Islet precursor cell (in vitro differentiated cells): ENCODE data around the gene FANCC.
"Not testable (repeated sequence)": the region's sequence is repeated elsewhere in the genome, so short reads cannot be mapped to it uniquely, and the experiment has no call there.

ENCODE experiments used
- DNase-seq: peaks from one replicate; pipeline ENCODE4 v3.0.0-alpha.2; 2018

Gene FANCC

DNA sequence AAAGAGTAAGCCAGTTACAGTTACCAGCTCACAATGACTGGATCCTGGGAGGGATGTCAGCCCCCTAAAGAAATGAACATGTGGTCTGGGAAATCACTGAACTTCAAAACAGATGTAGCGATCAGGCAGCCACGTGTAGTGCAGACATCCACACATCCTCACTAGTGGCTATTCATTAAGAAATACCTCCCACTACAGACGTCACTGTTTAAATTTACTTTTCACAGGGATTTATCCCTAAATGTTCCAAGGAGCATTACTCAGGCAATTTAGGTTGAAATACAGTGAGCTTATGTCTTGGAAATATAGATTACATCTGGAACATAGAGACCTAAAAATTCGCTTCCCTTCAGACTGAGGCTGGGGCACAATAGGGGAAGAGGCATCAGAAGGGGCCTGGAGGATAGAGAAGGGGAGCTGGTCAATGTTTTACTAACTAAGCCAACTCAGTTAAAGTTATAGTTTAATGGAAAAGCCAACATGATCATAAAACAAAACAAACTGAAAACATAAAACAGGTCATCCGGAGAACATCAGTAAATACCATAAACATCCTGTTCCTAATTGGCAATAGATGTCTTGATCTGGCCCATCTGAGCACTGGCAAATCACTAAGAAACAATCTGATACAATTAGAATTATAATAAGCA, 92.3 kb downstream of the FANCC start:
- no peak for DNase-seq

DNA sequence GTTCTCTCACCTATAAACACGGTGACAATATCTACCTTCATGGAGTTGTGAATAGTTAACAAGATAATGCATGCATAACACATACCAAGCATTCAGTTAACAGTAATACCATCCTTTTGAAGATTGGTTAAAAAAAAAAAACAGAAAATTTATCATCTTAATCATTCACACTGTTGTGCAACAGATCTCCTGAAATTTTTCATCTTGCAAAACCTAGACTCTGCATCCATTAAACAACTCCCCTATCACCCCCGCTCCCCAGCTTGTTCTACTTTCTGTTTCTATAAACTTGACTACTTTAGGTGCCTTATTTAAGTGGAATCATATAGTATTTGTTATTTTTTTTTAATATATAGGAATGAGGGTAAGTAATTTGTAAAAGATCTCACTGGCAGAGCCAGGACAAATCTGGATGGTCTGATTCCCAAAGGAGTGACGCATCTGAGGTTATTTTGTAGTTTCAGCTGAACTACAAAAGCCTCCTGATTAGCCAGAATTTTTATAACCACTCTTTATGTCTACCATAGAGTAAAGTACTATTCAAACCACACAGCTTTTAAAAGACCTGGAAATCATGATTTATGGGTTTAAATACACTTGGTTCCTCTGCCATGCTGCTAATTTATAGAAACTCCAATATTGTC, 93.0 kb downstream of the FANCC start:
- no peak for DNase-seq

DNA sequence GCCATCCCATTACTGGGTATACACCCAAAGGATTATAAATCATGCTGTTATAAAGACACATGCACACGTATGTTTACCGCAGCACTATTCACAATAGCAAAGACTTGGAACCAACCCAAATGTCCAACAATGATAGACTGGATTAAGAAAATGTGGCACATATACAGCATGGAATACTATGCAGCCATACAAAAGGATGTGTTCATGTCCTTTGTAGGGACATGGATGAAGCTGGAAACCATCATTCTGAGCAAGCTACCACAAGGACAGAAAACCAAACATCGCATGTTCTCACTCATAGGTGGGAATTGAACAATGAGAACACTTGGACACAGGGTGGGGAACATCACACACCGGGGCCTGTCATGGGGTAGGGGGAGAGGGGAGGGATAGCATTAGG, 97.2 kb downstream of the FANCC start:
- DNase-seq: not testable (repeated sequence)

DNA sequence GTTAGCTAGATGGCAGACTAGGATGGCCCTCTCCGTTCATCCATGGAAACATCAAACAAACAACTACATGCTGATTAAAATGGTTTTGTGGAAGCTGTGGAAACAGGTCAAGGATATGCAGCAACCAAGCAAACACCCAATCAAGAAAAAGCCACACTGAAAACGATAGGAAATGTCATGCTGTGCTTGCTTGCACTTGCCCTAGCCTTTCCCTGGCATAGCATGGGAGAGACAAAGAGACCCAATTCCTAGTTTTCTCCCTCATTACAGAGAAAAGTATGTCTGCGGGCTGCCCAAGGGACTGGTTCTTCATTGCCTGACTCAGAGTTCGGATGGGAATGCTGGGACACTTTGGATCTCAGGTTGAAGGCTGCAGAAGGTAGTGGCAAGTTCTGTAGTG, 98.7 kb downstream of the FANCC start:
- DNase-seq: no peak

DNA sequence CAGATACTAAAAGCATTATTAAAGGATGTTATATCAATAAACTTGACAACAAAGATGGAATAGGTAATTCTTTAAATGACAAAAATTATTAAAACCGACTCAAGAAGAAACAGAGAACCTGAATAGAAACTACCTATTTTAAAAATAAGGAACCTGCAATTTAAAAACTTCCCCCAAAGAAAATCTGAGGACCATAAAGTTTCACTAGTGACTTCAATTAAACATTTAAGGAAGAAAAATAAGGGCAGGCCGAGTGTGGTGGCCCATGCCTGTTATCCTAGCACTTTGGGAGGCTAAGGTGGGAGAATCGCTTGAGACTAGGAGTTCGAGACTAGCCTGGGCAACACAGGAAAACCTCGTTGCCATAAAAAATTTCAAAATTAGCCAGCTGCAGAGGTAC, 99.6 kb downstream of the FANCC start:
- DNase-seq: no peak

DNA sequence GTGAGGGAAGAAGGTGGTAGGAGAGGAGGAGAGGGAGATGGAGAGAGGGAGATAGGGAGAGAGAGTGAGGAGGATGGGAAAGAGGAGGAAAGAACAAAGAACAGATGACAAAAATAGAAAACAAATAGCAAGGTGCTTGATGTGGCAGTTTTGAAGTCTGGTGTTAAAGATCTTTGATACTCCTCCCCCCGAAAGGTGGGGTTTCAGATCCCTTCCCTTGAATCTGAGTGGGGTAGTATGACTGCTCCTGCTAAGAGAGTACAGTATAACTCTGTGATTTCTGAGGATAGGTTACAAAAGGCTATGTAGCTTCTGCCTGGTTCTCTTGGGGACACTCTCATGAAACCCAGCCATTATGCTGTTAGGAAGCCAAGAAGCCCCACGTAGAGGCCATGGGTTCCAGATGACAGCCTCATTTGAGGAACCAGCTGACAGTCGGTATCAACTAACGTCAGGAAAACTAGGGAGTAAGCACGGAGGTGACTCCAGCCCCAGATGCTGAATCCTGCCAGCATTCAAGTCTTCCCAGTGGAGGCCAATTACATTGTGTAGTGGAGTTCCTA, 102.1 kb downstream of the FANCC start:
- DNase-seq: no peak

DNA sequence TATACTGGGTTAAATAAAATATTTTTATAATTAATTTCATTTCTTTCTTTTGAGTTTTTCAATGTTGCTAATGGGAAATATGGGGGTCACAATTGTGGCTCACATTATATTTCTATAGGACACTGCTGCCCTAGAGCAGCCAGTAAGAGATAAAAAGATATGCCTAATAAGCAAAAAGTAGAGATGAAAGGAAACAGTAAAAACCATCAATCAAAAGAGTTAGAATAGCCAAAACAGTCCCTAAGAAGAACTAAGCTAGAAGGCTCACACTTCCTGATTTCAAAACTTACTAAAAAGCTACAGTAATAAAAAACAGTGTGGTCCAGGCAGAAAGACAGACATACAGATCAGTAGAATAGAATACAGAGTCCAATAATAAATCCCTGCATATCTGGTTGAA, 104.4 kb downstream of the FANCC start:
- no peak for DNase-seq

DNA sequence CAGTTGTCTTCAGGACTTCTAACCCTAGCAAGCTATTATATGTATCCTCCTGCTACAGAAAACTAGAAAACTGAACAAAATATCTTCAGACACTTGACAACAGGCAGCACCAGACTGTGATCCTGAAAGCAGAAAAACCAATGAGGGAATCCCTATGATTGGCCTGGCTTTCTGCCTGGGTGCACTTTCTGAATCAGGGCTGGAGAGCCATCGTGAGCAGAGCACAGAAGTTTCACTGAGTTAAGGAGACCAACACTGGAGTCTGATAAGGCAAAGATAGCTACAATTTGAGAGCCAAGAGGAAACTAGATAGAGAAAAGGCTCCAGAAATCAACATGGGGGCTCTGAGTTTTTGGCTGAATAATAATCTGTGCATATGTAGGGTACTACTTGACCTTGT, 106.5 kb downstream of the FANCC start:
- DNase-seq: no peak

DNA sequence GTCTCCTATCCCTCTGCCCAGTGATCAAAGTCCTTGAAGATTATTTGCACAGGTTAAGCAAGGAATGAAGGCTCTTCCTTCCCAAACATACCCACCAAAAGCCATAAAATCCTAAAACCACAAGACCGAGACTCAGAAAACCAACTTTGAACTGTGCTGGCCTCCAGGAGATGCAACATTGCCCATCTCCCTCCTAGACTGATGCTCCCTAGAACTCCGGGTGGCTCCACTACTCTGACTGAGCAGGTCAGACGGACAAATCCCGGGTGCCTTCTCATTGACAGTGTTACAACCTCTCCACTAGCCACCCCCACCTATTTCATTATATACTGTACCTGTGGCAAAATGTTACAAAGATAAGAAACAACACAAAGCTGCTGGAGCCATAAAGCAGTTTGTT, 110.1 kb downstream of the FANCC start:
- no peak for DNase-seq

DNA sequence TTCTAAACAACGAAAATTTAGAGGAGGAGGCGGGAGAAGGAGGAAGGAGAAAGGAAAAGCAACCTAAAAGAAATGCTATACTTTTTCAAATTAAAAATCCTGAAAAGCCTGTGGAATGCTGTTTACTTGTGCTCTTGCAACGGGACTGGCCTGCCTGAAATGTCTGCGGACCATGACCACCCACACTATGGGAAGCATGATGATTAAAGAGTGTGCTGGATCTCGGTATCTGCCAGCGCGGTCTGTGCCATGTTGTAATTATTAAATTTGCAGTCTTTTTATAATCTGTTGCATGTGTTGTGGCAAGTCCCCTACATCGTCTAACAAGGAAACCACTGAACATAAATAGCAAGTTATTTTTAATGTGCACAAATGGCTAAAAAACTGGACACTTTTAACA, 111.4 kb downstream of the FANCC start:
- DNase-seq: no peak

DNA sequence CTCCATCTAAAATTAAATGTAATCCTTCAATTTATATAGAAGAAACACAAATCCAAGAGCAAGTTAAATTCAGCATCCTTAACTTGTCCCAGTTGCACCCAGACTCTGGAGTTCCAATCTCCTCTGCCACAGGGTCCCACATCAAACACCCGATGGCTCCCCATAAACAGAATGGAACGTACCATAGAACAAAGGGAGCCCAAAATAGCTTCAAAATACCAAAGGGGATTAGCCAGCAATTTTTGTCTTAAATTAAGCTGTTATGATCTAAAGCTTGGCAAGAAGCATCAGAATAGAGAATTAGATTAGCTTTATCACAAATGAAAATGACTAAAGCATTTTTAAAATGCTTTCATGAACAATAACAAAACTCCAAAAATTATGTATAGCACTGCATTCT, 112.8 kb downstream of the FANCC start:
- no peak for DNase-seq

DNA sequence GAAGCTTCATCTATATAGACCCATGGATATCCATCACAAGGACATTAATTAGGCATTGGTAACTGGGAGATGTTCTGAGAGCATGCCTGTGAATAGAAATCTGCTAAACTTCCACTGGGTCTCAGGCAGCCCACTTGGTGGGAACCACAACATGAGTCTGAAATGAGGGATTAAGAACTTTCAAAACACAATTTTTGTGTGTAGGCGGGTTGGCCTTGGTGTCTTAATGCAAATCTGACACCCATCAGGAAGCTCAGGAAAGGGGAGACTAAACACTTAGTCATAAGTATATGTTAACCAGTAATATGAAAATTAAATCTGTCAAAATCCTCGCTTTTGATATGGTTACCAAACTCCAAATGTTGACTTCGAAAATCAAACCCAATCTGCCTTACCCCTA, 113.2 kb downstream of the FANCC start:
- no peak for DNase-seq

DNA sequence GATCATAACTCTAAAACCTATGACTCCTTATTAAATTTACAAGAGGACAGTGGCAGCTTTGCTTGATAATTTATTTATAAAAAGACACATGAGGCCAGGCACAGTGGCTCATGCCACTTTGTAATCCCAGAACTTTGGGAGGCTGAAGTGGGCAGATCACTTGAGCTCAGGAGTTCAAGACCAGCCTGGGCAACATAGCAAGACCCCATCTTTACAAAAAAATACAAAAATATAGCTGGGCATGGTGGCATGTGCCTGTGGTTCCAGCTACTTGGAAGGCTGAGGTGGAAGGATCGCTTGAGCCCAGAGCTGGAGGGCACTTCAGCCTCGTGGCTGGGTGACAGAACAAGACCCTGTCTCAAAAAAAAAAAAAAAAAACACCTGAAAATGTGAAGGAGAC, 114.5 kb downstream of the FANCC start:
- not testable (repeated sequence) for DNase-seq

DNA sequence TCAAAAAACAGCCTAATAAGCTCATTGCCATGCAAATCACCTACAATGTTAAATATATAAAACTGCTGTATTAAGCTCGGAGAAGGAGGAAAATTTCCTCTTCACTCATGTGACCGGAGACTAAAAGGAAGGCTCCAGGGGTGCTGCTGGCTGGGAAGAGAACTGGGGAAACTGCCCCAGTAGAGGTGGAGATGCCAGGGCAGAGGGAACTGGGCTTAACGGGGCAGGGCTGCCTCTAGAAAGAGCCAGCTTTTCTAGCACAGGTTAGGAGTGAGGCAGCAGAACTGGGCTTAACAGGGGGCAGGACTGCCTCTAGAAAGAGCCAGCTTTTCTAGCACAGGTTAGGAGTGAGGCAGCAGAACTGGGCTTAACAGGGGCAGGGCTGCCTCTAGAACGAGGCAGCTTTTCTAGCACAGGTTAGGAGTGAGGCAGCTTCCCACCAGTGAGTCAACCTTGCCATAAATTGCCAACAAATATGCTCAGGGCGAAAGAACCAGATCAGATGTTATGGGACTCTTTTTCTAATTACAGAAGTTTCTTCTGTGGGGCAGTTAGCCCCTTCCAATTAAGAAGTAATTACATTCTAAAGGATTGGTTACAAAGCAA, 115.3 kb downstream of the FANCC start:
- DNase-seq: no peak

DNA sequence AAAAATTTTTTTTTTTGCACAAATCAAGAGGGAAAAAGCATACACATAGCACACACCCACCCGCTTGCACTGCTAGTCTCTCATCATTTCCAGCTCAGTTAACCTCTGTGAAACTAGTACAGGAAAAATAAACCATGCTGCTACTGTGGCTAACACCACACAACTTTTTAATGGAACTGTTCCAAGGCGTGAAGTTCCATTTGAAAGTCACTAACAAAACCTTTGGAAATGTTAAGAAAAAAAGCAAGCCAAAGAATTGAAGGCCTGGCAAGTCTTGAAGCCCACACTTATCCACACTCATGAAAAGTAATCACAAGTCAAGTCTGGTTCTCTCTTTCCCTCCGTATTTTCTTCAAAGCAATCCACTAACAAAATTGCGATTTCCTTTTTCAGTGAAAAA, 116.3 kb downstream of the FANCC start:
- no peak for DNase-seq

DNA sequence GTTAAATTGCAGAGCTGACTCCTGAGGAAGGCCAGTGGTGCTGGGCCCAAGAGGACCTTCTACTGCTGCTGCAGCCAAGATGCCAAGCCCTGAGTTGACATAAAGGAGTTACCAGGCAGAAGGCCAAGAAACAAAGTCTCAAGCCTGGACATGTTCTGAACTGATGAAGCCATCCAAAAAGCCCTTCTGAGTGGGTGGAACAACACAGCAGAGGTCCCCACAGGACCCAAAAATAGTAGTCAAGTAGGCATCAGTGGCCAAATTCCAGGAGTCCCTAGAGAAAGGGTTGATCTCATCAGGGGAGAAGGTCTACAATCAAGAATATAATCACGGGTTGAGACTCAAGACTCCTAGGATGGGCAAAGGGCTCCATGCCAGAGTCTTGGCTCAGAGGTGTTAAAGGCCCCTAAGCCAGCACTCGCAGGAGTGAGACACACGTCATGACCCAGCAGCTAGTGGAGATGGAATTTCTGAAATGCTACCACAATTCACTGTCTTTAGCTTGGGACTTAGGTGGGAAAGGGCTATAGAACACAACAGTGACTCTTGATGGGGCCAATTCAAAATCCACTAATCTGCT, 119.7 kb downstream of the FANCC start:
- DNase-seq: no peak

DNA sequence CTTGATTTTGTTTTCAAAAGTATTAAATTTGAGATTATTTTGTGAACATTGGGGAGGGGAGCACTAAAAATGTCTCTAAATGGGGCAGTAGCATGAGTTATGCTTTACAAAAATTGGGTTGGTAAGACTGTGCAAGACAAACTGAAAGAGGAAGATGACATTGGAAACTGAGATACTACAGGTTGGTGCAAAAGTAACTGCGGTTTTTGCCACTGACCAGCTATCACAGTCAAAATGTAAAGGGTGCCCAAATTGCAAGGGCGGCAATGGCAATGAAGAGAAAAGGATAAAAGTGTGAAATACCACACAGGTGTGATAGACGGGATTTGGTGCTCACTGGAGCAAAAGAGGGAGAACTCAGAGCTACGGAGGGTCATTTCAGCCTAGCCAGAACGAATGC, 124.0 kb downstream of the FANCC start:
- DNase-seq: no peak

DNA sequence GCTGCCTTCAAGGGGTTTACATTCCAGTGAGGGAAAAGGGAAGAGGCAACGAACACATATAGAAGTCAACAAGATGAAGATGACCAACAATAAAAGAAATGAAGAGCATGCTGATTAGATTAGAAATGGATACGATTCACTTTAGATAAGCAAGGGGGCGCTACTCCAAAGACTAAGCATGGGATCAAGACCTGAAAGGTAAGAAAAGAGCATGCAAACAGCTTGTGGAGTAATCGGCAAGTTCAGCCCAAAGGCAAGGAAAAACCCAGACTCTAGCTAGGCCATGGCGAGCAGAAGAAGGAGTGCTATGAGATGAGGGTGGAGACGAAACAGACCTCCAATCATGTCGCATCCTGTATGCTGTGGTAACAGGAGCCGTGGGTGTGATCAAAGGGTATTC, 124.4 kb downstream of the FANCC start:
- DNase-seq: no peak

DNA sequence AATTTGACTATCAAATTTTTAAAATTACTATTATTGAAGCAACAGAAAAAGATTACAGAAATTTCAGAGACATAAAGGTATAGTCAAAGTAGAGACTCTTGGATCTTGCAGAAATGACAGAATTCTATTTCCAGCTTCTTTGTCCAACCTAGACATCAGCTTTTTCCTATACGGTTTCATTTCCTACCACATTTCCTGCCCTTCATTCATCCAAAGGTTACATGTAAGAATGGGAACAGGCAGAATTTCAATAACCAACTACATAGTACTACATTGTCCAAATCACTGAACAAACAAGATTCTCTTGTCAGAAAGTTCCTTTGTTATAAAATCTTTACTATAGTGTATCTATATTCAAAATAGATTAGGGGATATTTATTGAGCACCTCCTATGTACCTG, 124.9 kb downstream of the FANCC start:
- no peak for DNase-seq

DNA sequence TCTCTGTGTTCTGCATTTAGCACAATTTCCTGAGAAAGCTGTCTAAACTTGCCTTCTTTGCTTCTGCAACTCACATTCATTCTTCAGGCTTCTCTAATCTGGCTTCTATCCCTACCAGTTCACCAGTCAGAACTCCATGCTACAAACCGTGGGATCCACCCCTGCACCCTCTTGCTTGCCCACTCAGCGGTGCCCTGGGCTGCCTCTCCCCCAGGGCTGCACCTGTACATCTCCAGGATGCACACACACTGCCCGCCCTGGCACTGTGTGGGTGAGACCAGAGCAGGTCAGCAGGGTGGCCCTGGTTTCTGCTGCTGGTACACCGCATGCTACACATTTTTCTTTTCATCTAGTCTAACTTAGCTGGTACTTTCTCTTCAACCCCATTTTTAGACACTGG, 127.1 kb downstream of the FANCC start:
- DNase-seq: no peak

DNA sequence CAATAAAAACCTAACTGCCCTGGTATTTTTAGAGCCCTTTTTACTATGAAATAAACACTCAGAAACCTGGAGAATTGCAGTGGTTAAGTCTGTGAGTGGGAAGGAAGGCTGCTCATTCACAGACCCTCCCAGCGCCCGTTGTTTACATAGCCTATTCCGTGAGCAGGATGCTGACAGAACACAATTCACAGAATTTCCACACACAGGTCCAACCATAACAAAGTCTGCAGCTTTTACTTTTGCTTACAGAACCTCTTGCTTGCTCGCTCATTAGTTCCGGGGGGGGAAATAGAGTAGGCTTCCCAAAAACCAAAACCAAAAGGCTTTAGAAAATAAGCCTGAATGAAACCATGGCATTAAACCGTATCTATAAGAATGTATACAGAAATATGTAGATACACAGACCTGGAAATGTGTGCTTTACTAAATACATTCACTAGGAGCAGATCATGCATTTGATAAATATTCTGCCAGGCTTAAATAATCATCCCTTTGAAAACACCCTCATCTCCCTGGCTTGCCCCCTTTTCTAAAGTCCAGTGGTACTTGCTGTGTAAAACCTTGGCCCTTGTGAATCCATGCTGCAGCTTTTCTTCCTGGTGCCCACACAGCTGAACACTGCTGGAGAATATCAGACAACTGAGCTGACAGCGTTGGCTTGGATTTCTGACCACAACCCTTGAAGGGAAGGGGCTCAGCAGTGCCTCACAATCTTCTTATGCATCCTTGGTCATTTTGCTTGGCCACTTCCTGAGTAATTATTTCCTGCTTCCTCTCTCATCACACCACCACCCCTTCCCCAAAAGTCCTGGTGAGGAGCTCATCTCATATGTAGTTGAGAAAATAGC, 128.0 kb downstream of the FANCC start:
- no peak for DNase-seq

DNA sequence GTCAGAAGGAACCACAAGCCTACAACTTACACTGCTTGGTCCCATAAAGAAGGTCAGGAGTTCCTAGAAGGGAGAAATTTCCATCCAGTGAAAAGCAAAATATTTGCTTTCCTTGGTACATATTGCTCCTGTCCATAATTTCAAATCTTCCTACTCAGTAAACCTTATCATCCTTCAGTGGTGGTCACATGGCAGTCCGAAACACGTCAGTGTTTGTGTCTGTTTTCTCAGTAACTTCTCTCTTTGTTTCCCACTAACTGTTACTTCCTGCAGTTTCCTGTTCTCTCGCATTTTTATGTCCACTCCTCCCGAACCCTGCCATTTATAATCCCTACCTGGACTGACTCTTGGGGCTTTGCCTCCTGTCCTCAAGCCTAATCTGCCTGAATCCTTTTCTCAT, 129.1 kb downstream of the FANCC start:
- no peak for DNase-seq

DNA sequence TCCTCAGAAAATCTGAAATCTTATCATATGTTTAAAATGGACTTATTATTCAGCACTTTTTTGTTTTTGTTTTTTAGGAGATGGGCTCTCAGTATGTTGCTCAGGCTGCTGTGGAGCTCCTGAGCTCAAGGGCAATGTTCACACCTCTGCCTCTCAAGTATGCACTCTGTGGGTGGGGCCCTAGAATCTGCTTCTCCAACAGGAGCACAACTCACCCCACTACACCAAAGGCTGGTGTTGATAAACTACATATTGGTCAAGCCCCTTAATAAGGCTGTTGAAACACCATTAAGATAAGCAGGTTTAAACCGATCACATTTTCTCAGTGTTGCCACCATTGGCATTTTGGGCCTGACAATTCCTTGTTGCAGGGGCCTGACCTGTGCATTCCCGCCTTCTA, 131.6 kb downstream of the FANCC start:
- DNase-seq: no peak
